Activated effector memory CD4-positive, alpha-beta T cell treated with anti-CD3 and anti-CD28 coated beads, Interleukin-2, amount 50 U/mL, for 16 hours (primary cell): ENCODE data around the gene TRPV6.

ENCODE experiments used
- DNase-seq: peaks from one replicate; pipeline ENCODE4 v3.0.0-alpha.2; 2020

Gene TRPV6

DNA sequence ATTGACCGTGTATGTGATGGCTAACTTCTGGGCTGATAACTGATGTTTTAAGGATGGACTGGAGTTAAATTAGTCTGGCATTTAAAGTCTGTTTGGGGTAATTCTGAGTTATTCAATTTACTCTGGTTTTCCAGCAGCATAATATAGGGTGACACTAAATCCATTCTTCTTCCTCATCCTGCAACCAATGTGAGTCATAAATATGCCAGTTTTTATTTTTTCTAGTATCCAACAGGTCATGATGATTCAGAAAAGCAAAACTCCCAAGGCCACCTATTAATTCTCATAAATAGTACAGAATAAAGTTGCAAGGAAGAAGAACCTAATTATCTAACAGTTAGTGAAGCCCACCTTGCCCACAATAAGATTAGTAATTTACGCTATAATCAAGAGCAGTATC is 38.2 kb downstream of the TRPV6 start:
- no peak for DNase-seq

DNA sequence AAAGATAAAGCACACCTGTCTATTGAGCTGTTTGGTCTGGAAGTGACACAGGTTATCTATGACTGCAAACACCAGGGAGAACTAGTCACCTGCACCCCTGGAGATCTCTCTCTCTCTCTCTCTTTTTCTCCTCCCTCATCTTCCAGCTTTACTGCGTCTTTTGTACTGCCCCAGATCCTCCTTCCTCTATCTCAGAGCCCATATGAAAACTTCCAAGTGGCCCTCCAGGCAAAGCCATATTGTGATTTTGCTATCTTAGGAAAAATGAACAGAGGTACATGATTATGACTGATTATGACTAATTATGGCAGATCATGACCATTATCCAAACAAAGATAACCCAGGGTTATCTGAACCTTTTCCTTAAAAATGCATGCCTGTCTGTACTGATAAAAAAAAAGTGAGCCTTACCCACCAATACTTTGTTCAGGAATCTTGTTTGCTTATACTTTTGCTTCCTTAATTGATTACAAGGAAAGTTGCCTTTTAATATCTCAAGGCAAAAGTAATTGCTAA is 43.2 kb downstream of the TRPV6 start:
- no peak for DNase-seq

DNA sequence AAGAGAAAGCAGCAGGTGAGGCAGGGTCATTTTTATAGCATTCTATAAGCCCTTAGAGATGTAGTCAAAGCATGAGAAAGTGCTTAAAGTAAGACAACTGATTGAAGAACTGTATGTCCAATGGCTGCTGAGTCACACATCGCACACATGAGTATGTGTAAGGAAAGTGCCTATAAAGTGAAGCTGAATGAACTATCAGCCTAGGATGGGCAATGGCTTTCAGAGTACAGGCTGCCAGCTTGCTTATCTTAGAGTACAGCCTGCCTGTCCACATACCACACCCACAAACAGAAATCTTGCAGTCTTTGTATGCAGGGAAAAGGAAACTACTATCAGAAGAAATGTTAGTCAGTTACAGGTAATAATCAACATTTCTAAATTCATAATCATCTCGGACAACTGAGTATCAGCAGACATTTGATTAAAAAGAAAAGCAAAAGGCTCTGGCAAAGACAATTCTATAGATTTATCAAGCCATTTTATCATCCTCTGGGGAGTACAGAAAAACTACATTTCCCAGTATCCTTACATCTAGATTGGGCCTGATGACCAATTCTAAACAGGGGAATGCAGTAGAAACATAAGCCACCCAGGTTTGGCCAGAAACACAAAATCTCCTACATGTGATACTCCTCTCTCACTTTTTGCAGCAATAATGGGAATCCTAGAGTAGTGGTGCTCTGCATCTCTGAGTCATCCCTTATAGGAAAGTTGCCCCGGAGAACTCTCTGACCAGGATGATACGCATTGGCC is 46.9 kb downstream of the TRPV6 start:
- no peak for DNase-seq

DNA sequence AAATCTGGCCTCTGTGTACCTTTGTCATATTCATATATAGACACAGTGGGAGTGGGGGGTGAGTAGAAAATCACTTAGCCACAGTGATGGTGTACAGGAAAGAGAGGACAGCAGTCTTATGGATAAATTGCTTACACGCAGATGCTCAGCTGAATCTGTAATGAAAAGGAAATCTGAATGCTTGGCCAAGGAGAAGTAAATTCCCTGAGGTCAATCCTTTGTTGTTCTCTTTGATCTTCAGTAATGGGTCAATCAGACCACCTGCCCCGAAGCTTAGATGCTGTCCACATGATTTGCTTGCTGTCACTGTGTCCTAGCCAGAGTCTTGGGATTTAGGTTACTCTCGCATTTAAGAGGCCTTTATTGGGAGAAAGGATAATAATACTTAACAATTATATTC is 49.1 kb downstream of the TRPV6 start:
- no peak for DNase-seq

DNA sequence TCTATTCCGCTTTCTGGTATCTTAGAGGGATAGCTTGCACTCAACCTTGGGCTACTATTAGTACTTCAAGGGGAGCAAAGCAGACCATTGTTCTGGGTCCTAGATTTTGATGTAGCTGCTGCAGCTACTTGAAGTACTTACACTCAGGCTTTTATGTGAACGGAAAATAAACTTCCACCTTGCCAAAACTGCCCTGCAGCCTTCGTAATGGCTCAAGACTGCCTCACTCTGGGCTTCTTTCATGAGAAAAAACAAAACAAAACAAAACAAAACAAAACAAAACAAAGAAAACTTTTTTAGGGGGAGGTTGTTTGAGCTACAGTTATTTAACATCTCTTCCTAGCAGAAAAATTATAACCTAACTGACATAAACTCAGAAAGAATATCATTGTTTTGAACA is 50.1 kb downstream of the TRPV6 start:
- no peak for DNase-seq

DNA sequence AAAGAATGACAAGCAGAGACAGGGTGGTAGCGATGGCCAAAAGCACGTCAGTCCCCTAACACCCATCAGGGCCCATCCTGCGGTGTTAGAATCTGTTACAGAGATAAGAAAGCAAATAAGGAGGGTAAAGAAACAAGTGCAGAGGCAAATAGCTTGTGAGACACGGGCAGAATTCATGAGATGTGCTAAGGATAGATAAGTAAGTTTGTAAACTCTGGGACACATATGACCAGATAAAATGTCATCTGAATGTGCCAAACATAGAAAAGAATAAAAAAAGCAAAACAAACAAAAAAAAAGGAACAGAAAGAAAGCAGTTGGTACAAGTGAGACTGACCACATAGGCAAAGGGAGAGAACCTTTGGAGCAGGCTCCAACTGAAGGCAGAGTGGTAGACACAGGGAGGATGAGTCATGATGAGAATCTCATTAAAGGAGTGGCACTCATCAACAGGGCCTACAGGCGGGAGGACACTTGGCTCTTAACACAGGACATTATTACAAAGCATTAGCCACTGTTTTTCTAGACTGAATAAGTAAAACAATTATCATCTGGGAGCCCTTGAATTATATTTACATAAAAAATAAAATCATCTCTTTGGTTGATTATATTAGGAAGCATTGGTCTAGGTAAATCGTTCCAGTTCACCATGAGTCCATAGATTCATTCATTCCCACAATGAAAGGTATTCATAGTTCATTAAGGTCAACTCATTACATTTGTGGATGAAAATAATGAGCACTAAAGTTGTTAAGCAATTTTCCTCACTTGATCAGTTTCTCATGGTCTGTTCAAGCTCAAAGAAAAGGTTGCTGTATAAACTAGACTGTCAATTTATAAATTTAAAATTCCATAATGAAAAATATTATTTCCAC is 52.1 kb downstream of the TRPV6 start:
- no peak for DNase-seq

DNA sequence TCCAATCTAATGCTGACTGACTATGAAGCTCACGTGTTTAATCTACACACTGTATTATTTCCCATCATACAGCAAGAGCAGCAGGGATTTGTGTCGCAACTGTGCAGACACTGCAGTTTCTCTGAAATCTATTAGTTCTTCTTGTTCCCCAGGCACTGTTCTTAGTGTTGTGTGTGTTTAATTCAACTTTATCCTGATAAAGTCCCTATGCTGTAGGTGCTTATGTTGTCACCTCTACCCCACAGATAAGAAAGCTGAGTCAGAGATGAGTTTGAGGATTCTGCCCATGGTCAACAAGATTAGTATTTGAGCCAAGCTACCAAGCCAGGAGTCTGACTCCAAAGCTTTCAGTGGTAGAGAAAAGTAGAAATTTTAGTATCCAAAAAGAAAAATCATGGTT is 53.1 kb downstream of the TRPV6 start:
- DNase-seq = no peak

DNA sequence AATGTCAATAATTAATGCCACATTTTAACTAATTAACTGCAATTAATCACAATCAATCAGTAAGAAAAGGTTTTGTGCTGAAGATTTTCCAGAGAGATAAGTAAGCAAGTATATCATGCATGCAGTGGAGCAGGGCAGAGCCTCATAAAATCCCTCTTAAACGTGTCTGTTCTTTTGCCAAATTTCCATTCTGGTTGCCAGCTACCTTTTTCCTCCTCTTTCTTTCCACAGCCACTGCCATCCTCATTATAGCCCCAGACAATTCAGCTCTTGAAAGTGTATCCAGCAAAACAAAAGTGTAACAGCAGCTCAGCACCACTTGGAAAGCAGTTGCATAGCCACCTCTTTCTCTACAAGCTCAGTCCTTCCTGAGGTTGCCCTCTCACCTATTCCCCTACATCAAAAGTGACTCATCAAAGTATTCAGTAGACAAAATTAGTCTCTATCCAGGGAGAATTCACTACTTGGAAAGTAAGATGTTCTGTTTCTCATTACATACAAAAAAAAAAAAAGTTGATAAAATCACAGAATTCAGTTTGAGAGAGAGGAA is 57.5 kb downstream of the TRPV6 start:
- no peak for DNase-seq

DNA sequence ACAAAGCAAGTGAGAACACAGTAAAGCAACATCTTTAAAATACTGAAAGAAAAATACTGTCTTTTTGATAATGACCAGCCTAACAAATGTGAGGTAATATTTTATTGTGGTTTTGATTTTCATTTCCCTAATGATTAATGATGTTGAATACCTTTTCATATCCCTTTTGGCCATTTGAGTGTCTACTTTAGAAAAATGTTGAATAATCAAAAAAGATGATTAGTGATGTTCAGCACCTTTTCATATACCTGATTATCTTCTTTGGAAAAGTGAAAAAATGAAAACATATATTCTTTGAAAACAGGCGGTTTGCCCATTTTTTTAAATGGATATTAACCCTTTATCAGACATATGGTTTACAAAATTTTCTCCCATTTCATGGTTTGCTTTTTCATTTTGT is 62.8 kb downstream of the TRPV6 start:
- DNase-seq = no peak
